Naive thymus-derived CD4-positive, alpha-beta T cell (primary cell): Measurements from ENCODE around the gene PROSER3. TPM values are rescaled to one million over a fixed set of nuclear protein-coding genes. Genes with fewer than 3 reads are reported as not detected.

ENCODE experiments used
- ATAC-seq: fragments of 150-1000 bp; cut with Tn5 transposase; 2 replicates; pipeline ENCODE4 v1.10.0; 2021; ENCODE audit warnings: mild to moderate bottlenecking, moderate library complexity
- CTCF ChIA-PET: fragments of 350-600 bp; sonication (Branson Sonifier 250); formaldehyde crosslinking; loops from one replicate; lab custom pipeline; 2021; ENCODE audit warnings: antibody characterized with exemption; lab: Charles Lee
- POLR2A ChIA-PET: fragments of 350-600 bp; sonication (Branson Sonifier 250); formaldehyde crosslinking; loops from one replicate; lab custom pipeline; 2021; ENCODE audit warnings: antibody characterized with exemption, inconsistent platforms; lab: Charles Lee
- DNase-seq, 9 donors: peaks; one replicate each; pipeline versions ENCODE4 v3.0.0 to v3.0.0-alpha.2; 2020 to 2022; ENCODE audit warnings: mixed read lengths in 1 of 9
- H3K27ac ChIP-seq: one replicate; pipeline ENCODE4 v1.7.0; 2013; ENCODE audit warnings: mild to moderate bottlenecking, low read depth, low read length, moderate library complexity
- H3K27me3 ChIP-seq, 2 donors: one replicate each; pipeline ENCODE4 v1.7.0; 2013; ENCODE audit warnings: low read length in 2 of 2, mild to moderate bottlenecking in 2 of 2, moderate library complexity in 2 of 2; ENCODE audit not compliant: control insufficient read depth in 2 of 2, insufficient read depth in 2 of 2
- H3K36me3 ChIP-seq, 3 experiments: 1 replicate in 2 of 3; 2 replicates in 1 of 3; pipeline ENCODE4 v1.7.0; 2013; ENCODE audit warnings: low read length in 3 of 3, mild to moderate bottlenecking in 3 of 3, moderate library complexity in 1 of 3; ENCODE audit not compliant: insufficient read depth in 3 of 3, control insufficient read depth in 2 of 3
- H3K4me1 ChIP-seq, 2 donors: one replicate each; pipeline ENCODE4 v1.7.0; 2013; ENCODE audit warnings: low read length in 2 of 2, mild to moderate bottlenecking in 2 of 2, moderate library complexity in 1 of 2; ENCODE audit not compliant: control insufficient read depth in 2 of 2, insufficient read depth in 2 of 2
- H3K4me3 ChIP-seq: 2 replicates; pipeline ENCODE4 v1.7.0; 2013; ENCODE audit warnings: mild to moderate bottlenecking, low read length
- H3K9me3 ChIP-seq, 3 experiments: 1 replicate in 2 of 3; 2 replicates in 1 of 3; pipeline ENCODE4 v1.7.0; 2013; ENCODE audit warnings: low read length in 3 of 3; ENCODE audit not compliant: control insufficient read depth in 2 of 3
- H3K27ac Mint-ChIP-seq, 9 donors: one replicate each; pipeline ENCODE4 v1.8.0; 2020 to 2022; ENCODE audit warnings: mixed read lengths in 9 of 9, mild to moderate bottlenecking in 8 of 9, moderate library complexity in 5 of 9, inconsistent platforms in 2 of 9
- H3K27me3 Mint-ChIP-seq, 5 donors: one replicate each; pipeline ENCODE4 v1.8.0; 2021 to 2022; ENCODE audit warnings: mixed read lengths in 5 of 5, mild to moderate bottlenecking in 1 of 5
- H3K36me3 Mint-ChIP-seq, 5 donors: one replicate each; pipeline ENCODE4 v1.8.0; 2020 to 2022; ENCODE audit warnings: mixed read lengths in 5 of 5, mild to moderate bottlenecking in 3 of 5, inconsistent platforms in 1 of 5
- H3K4me1 Mint-ChIP-seq, 7 donors: one replicate each; pipeline ENCODE4 v1.8.0; 2020 to 2022; ENCODE audit warnings: mixed read lengths in 7 of 7, mild to moderate bottlenecking in 3 of 7, inconsistent platforms in 1 of 7
- H3K4me3 Mint-ChIP-seq, 10 donors: one replicate each; pipeline ENCODE4 v1.8.0; 2020 to 2022; ENCODE audit warnings: mild to moderate bottlenecking in 10 of 10, mixed read lengths in 10 of 10, moderate library complexity in 6 of 10, inconsistent platforms in 2 of 10
- H3K9me3 Mint-ChIP-seq, 11 donors: one replicate each; pipeline ENCODE4 v1.8.0; 2020 to 2022; ENCODE audit warnings: mixed read lengths in 11 of 11, mild to moderate bottlenecking in 4 of 11, inconsistent platforms in 1 of 11, moderate library complexity in 1 of 11
- intact Hi-C, 2 donors: fragments of 100-400 bp; cut with micrococcal nuclease; formaldehyde crosslinking; loops; one replicate each; pipeline ENCODE4 v1.15.1; 2023
- polyA plus RNA-seq, 2 donors: library from polyadenylated mRNA; unstranded; fragments of 300-500 nt; fragmentation: Illumina TruSeq; gene quantifications; one replicate each; pipeline ENCODE4 v1.2.3, GENCODE V29; 2021
- total RNA-seq, 6 experiments: library from RNA in 5 of 6; stranded (reverse) in 5 of 6; gene quantifications; 1 replicate in 5 of 6; 2 replicates in 1 of 6; pipeline ENCODE4 v1.2.3 and lab custom pipeline; 2021 to 2026

Gene PROSER3
- total and polyA plus RNA-seq, 7 experiments from 2014 or later: 5.4 to 47.3 (median 36.4) TPM

- Mint-ChIP-seq H3K36me3 (peaks cover 0 to 18% (median 4%) of the 10 kb centered on the region in 5 donors), H3K27ac (peak within 1 kb of the TSS; percentile 78 to 98 (median 92)), H3K9me3 (no peaks in the 10 kb centered on the region), H3K4me3 (peak within 1 kb of the TSS; percentile 89 to 99 (median 96)), H3K4me1 (peaks cover 39 to 67% (median 52%) of the 10 kb centered on the region in 7 donors), H3K27me3 (no peaks in the 10 kb centered on the region)
- Histone ChIP-seq H3K9me3 (no peaks in the 10 kb centered on the region), H3K4me3 (peak within 1 kb of the TSS; percentile 84), H3K27me3 (no peaks in the 10 kb centered on the region), H3K4me1 (peaks cover 33 to 46% of the 10 kb centered on the region in 2 donors), H3K36me3 (peaks cover 5 to 30% (median 6%) of the 10 kb centered on the region in 3 experiments), H3K27ac (peak within 1 kb of the TSS; percentile 80)
- intact Hi-C loops: loop anchor here (1.0 to 5.0 kb wide), 23 partner anchors 16 to 397 kb away; partner anchors contain the start of genes COX6B1 (in 2 of the 2), PROSER3 (in 2 of the 2), PSENEN (in 2 of the 2) and THAP8 (in 2 of the 2)
- ATAC-seq (peak; percentile 66), DNase-seq (peak in 2 of 9 donors; percentile 90 to 95)
- ChIA-PET POLR2A (interaction anchor here (0.5 to 2.1 kb wide), 11 partner anchors 15 to 400 kb away, joined by 3 to 20 read pairs (median 5); partner anchors contain the start of genes COX6B1, IGFLR1, LIN37 and PSENEN), CTCF (interaction anchor here (1.0 kb wide), 1 partner anchor 16 kb away, joined by 3 read pairs; no protein-coding TSS in a partner anchor)
Observed at GRCh38 chr19:35717665-35718344, 40.2 kb upstream of the PROSER3 start, which contains the start of gene KMT2B. Gene KMT2B (plus strand): TSS chr19:35718003. CDS start chr19:35718019, 16 bp downstream.

GRCh38 chr19:35718345-35719041, 39.5 kb upstream of the PROSER3 start:
- H3K4me3 ChIP-seq: peak overlapping the region; percentile 69
- CTCF ChIA-PET: interaction anchor here (0.9 to 1.5 kb wide), 4 partner anchors 11 to 24 kb away, joined by 3 read pairs; no protein-coding TSS in a partner anchor
- peaks cover 0 to 20% (median 4%) of the 10 kb centered on the region in 5 donors for H3K36me3 Mint-ChIP-seq
- DNase-seq (peak; percentile 26 to 70 (median 43)), ATAC-seq (no peak)
- intact Hi-C loops: loop anchor here (5.0 kb wide), 2 partner anchors 91 to 294 kb away; partner anchors contain the start of genes ALKBH6 (in 1 of the 2) and RBM42 (in 1 of the 2)
- no peaks in the 10 kb centered on the region for H3K9me3 Mint-ChIP-seq
- H3K36me3 ChIP-seq: peaks cover 11 to 37% (median 13%) of the 10 kb centered on the region in 3 experiments
- peaks cover 32 to 60% (median 47%) of the 10 kb centered on the region in 7 donors for H3K4me1 Mint-ChIP-seq
- peak overlapping the region; percentile 71 to 93 (median 83) for H3K27ac Mint-ChIP-seq
- H3K4me3 Mint-ChIP-seq: peak overlapping the region; percentile 86 to 94 (median 89)
- peak overlapping the region; percentile 76 for H3K27ac ChIP-seq
- H3K4me1 ChIP-seq: peaks cover 26 to 39% of the 10 kb centered on the region in 2 donors
- no peaks in the 10 kb centered on the region for H3K27me3 ChIP-seq
- H3K27me3 Mint-ChIP-seq: no peaks in the 10 kb centered on the region
- POLR2A ChIA-PET: interaction anchor here (1.2 to 2.1 kb wide), 8 partner anchors 14 to 70 kb away, joined by 3 to 20 read pairs (median 8); partner anchors contain the start of genes COX6B1, IGFLR1, LIN37 and PSENEN
- no peaks in the 10 kb centered on the region for H3K9me3 ChIP-seq

- Mint-ChIP-seq H3K36me3 (peaks cover 0 to 27% (median 4%) of the 10 kb centered on the region in 5 donors), H3K9me3 (no peaks in the 10 kb centered on the region), H3K27me3 (no peaks in the 10 kb centered on the region), H3K27ac (peak overlapping the region in 8 of 9 donors; percentile 71 to 92 (median 80)), H3K4me1 (peaks cover 26 to 52% (median 36%) of the 10 kb centered on the region in 7 donors), H3K4me3 (peak overlapping the region; percentile 86 to 94 (median 89))
- Histone ChIP-seq H3K4me1 (peaks cover 21 to 28% of the 10 kb centered on the region in 2 donors), H3K4me3 (no peak overlapping the region), H3K36me3 (peaks cover 20 to 47% (median 22%) of the 10 kb centered on the region in 3 experiments), H3K9me3 (no peaks in the 10 kb centered on the region), H3K27ac (no peak overlapping the region), H3K27me3 (no peaks in the 10 kb centered on the region)
- no peak for ATAC-seq
- intact Hi-C loops: loop anchor here (5.0 kb wide), 2 partner anchors 92 to 293 kb away; partner anchors contain the start of genes ALKBH6 (in 1 of the 2) and RBM42 (in 1 of the 2)
- ChIA-PET CTCF (interaction anchor here (0.6 to 1.5 kb wide), 4 partner anchors 10 to 235 kb away, joined by 3 to 5 read pairs (median 3); no protein-coding TSS in a partner anchor), POLR2A (interaction anchor here (1.0 to 2.1 kb wide), 5 partner anchors 17 to 71 kb away, joined by 4 to 14 read pairs (median 9); partner anchors contain the start of genes COX6B1, IGFLR1 and LIN37)
- no peak for DNase-seq
Observed at GRCh38 chr19:35719402-35720162, 38.4 kb upstream of the PROSER3 start.

GRCh38 chr19:35720163-35720524, 37.8 kb upstream of the PROSER3 start:
- intact Hi-C loops: no loop called here
- peaks cover 21 to 48% (median 30%) of the 10 kb centered on the region in 7 donors for H3K4me1 Mint-ChIP-seq

GRCh38 chr19:35720648-35721047, 37.3 kb upstream of the PROSER3 start:
- H3K4me3 ChIP-seq: no peak overlapping the region
- ChIA-PET POLR2A (interaction anchor here (1.0 kb wide), 2 partner anchors 18 to 24 kb away, joined by 4 read pairs; no protein-coding TSS in a partner anchor), CTCF (no interaction called here)
- H3K9me3 ChIP-seq: no peaks in the 10 kb centered on the region
- H3K36me3 ChIP-seq: peaks cover 30 to 58% (median 30%) of the 10 kb centered on the region in 3 experiments
- no peak overlapping the region for H3K27ac ChIP-seq
- no peak for ATAC-seq
- Mint-ChIP-seq H3K4me1 (peaks cover 21 to 47% (median 29%) of the 10 kb centered on the region in 7 donors), H3K27ac (no peak overlapping the region), H3K36me3 (peaks cover 0 to 29% (median 4%) of the 10 kb centered on the region in 5 donors), H3K27me3 (no peaks in the 10 kb centered on the region), H3K4me3 (peak overlapping the region in 2 of 10 donors; percentile 9 to 53), H3K9me3 (no peaks in the 10 kb centered on the region)
- intact Hi-C loops: no loop called here
- DNase-seq: no peak
- H3K27me3 ChIP-seq: no peaks in the 10 kb centered on the region
- H3K4me1 ChIP-seq: peaks cover 16 to 22% of the 10 kb centered on the region in 2 donors

More at GRCh38 chr19:35720163-35720524, 37.8 kb upstream of the PROSER3 start:
- ATAC-seq (no peak), DNase-seq (no peak)
- peaks cover 25 to 53% (median 25%) of the 10 kb centered on the region in 3 experiments for H3K36me3 ChIP-seq
- Mint-ChIP-seq H3K36me3 (peaks cover 0 to 28% (median 4%) of the 10 kb centered on the region in 5 donors), H3K27me3 (no peaks in the 10 kb centered on the region), H3K27ac (peak overlapping the region in 1 of 9 donors; percentile 11), H3K9me3 (no peaks in the 10 kb centered on the region), H3K4me3 (peak overlapping the region in 7 of 10 donors; percentile 5 to 86 (median 34))
- no peaks in the 10 kb centered on the region for H3K9me3 ChIP-seq
- no peak overlapping the region for H3K4me3 ChIP-seq
- H3K27ac ChIP-seq: no peak overlapping the region
- H3K27me3 ChIP-seq: no peaks in the 10 kb centered on the region
- POLR2A ChIA-PET: interaction anchor here (1.0 kb wide), 1 partner anchor 18 kb away, joined by 4 read pairs; no protein-coding TSS in a partner anchor
- peaks cover 21 to 27% of the 10 kb centered on the region in 2 donors for H3K4me1 ChIP-seq
- CTCF ChIA-PET: no interaction called here
